ENCODE measurements around the gene TAF13.

GRCh38 chr1:109118089-109118488 is 42.3 kb upstream of the TAF13 start:
- no peak for TF ChIP-seq CTCF (conservative IDR thresholded peaks at IDR 0.05; ENCODE audit: low read depth, low read length)
- TF ChIP-seq EZH2 (IDR thresholded peaks at IDR 0.05; ENCODE audit: borderline replicate concordance, low read depth, low read length, poor library complexity, severe bottlenecking), result no peak
